ENCODE data around the gene DEF6.
A peak's percentile ranks its signal among the peaks of the same experiment; 100 is the strongest.

Gene DEF6

GRCh38 chr6:35309611-35310264 is 12.1 kb downstream of the DEF6 start:
- Histone ChIP-seq H3K4me3 (ENCODE audit: low read depth, low read length) (no peak overlapping the region), H2AFZ (ENCODE audit: low read length, unreplicated experiment) (no peak overlapping the region), H3K4me1 (ENCODE audit: control insufficient read depth, insufficient read depth, low read length, unreplicated experiment) (no peaks in the 10 kb centered on the region), H3K27ac (ENCODE audit: low read depth, low read length) (no peak overlapping the region), H3K27me3 (ENCODE audit: insufficient read depth, low read length) (no peaks in the 10 kb centered on the region), H3K79me2 (ENCODE audit: control insufficient read depth, insufficient read depth, low read length, unreplicated experiment) (no peaks in the 10 kb centered on the region), H3K36me3 (ENCODE audit: insufficient read depth, low read length) (no peaks in the 10 kb centered on the region)

DNA sequence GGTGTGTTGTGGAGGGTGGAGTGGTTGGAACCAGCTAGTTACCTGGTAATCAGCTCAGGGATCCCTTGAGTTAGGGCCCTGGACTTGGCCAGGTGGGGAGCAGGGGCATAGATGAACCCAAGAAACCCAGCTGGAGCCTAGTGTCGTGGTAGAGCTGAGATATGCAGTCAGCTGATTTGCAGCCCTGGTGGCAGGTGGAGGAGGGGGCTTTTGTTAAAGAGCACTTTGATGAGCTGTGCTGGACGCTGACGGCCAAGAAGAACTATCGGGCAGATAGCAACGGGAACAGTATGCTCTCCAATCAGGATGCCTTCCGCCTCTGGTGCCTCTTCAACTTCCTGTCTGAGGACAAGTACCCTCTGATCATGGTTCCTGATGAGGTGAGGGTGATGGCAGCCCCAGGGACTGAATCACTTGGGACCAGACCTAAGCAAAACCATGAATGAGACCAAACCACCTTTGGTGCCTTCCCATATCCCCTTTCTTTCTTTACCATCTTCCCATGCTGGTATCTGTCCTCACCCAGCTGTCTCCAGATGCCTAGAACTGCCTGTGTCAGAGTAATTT is 12.7 kb downstream of the DEF6 start:
- Histone ChIP-seq H3K27me3 (ENCODE audit: insufficient read depth, low read length) (no peaks in the 10 kb centered on the region), H2AFZ (ENCODE audit: low read length, unreplicated experiment) (no peak overlapping the region), H3K4me3 (ENCODE audit: low read depth, low read length) (no peak overlapping the region), H3K27ac (ENCODE audit: low read depth, low read length) (no peak overlapping the region), H3K4me1 (ENCODE audit: control insufficient read depth, insufficient read depth, low read length, unreplicated experiment) (no peaks in the 10 kb centered on the region), H3K79me2 (ENCODE audit: control insufficient read depth, insufficient read depth, low read length, unreplicated experiment) (no peaks in the 10 kb centered on the region), H3K36me3 (ENCODE audit: insufficient read depth, low read length) (no peaks in the 10 kb centered on the region)

GRCh38 chr6:35311390-35312075 is 13.9 kb downstream of the DEF6 start:
- H3K27ac ChIP-seq (ENCODE audit: low read depth, low read length) = no peak overlapping the region
- H3K36me3 ChIP-seq (ENCODE audit: insufficient read depth, low read length) = no peaks in the 10 kb centered on the region
- no peaks in the 10 kb centered on the region for H3K79me2 ChIP-seq (ENCODE audit: control insufficient read depth, insufficient read depth, low read length, unreplicated experiment)
- no peaks in the 10 kb centered on the region for H3K4me1 ChIP-seq (ENCODE audit: control insufficient read depth, insufficient read depth, low read length, unreplicated experiment)
- H2AFZ ChIP-seq (ENCODE audit: low read length, unreplicated experiment) = no peak overlapping the region
- H3K27me3 ChIP-seq (ENCODE audit: insufficient read depth, low read length) = peaks cover under 1% of the 10 kb centered on the region
- H3K4me3 ChIP-seq (ENCODE audit: low read depth, low read length) = no peak overlapping the region

- Histone ChIP-seq H2AFZ (ENCODE audit: low read length, unreplicated experiment) (no peak overlapping the region), H3K27me3 (ENCODE audit: insufficient read depth, low read length) (peaks cover 8% of the 10 kb centered on the region), H3K4me1 (ENCODE audit: control insufficient read depth, insufficient read depth, low read length, unreplicated experiment) (no peaks in the 10 kb centered on the region), H3K36me3 (ENCODE audit: insufficient read depth, low read length) (no peaks in the 10 kb centered on the region), H3K79me2 (ENCODE audit: control insufficient read depth, insufficient read depth, low read length, unreplicated experiment) (no peaks in the 10 kb centered on the region), H3K4me3 (ENCODE audit: low read depth, low read length) (no peak overlapping the region), H3K27ac (ENCODE audit: low read depth, low read length) (no peak overlapping the region)
Measured at GRCh38 chr6:35312076-35312800, 14.6 kb downstream of the DEF6 start.

DNA sequence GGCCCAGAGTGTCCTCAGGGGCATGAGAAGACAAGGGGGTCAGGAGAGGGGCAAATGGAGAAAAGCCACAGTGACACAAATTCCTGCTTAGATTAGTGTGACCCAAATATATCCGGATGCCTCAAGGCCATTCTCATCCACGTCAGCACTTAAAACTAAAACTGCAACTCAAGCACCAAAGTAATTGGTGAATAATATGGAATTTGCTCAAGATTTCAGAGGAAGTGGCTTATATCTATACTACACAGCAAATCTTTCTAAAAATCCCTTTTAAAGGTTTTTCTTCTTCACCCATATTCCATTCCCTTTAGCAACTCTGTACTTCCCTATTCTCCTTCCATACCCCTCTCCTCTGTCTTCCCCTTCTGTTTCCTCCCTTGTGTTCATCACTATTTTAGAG is 15.2 kb downstream of the DEF6 start:
- H3K27me3 ChIP-seq (ENCODE audit: insufficient read depth, low read length) = peaks cover 14% of the 10 kb centered on the region
- no peak overlapping the region for H3K4me3 ChIP-seq (ENCODE audit: low read depth, low read length)
- H3K79me2 ChIP-seq (ENCODE audit: control insufficient read depth, insufficient read depth, low read length, unreplicated experiment) = no peaks in the 10 kb centered on the region
- no peak overlapping the region for H3K27ac ChIP-seq (ENCODE audit: low read depth, low read length)
- H3K4me1 ChIP-seq (ENCODE audit: control insufficient read depth, insufficient read depth, low read length, unreplicated experiment) = no peaks in the 10 kb centered on the region
- no peaks in the 10 kb centered on the region for H3K36me3 ChIP-seq (ENCODE audit: insufficient read depth, low read length)
- H2AFZ ChIP-seq (ENCODE audit: low read length, unreplicated experiment) = no peak overlapping the region

DNA sequence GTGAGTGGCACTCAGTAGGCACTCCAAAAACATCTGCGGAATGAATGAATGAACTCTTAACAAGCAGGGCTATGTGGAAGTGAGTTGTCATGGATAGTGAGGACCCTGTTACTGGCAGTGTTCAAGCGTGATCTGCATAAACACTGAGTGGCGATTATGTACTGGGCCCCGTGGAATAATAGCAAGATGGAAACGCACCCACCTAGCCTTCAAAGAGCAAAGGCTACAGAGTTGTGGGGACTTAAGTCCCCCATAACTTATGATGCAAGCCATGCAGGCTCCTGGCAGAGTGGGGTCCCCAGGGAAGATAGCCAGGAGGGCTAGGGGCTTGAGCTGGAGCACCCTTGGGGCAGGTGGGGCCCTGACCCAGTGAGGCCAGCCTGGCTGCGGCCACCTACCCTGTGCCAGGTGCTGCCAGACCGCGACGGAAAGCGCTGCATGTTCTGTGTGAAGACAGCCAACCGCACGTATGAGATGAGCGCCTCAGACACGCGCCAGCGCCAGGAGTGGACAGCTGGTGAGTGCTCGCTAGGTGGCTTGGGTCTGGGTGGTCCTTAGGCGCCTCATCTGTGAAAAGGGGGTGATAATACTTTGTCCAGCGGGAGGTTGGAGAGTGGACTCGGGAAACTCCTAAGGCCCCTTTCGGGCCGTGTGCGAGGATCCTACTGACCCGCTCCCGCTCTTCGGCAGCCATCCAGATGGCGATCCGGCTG is 20.0 kb downstream of the DEF6 start:
- Histone ChIP-seq H2AFZ (ENCODE audit: low read length, unreplicated experiment) (peak overlapping the region; percentile 91), H3K4me1 (ENCODE audit: control insufficient read depth, insufficient read depth, low read length, unreplicated experiment) (no peaks in the 10 kb centered on the region), H3K27me3 (ENCODE audit: insufficient read depth, low read length) (peaks cover 15% of the 10 kb centered on the region), H3K79me2 (ENCODE audit: control insufficient read depth, insufficient read depth, low read length, unreplicated experiment) (no peaks in the 10 kb centered on the region), H3K36me3 (ENCODE audit: insufficient read depth, low read length) (no peaks in the 10 kb centered on the region), H3K4me3 (ENCODE audit: low read depth, low read length) (peak overlapping the region; percentile 81), H3K27ac (ENCODE audit: low read depth, low read length) (no peak overlapping the region)

- Histone ChIP-seq H3K27ac (ENCODE audit: low read depth, low read length) (no peak overlapping the region), H3K27me3 (ENCODE audit: insufficient read depth, low read length) (peaks cover 15% of the 10 kb centered on the region), H2AFZ (ENCODE audit: low read length, unreplicated experiment) (peak overlapping the region; percentile 91), H3K79me2 (ENCODE audit: control insufficient read depth, insufficient read depth, low read length, unreplicated experiment) (no peaks in the 10 kb centered on the region), H3K4me3 (ENCODE audit: low read depth, low read length) (peak overlapping the region; percentile 81), H3K4me1 (ENCODE audit: control insufficient read depth, insufficient read depth, low read length, unreplicated experiment) (no peaks in the 10 kb centered on the region), H3K36me3 (ENCODE audit: insufficient read depth, low read length) (no peaks in the 10 kb centered on the region)
Measured at GRCh38 chr6:35318196-35319171, 20.9 kb downstream of the DEF6 start.

DNA sequence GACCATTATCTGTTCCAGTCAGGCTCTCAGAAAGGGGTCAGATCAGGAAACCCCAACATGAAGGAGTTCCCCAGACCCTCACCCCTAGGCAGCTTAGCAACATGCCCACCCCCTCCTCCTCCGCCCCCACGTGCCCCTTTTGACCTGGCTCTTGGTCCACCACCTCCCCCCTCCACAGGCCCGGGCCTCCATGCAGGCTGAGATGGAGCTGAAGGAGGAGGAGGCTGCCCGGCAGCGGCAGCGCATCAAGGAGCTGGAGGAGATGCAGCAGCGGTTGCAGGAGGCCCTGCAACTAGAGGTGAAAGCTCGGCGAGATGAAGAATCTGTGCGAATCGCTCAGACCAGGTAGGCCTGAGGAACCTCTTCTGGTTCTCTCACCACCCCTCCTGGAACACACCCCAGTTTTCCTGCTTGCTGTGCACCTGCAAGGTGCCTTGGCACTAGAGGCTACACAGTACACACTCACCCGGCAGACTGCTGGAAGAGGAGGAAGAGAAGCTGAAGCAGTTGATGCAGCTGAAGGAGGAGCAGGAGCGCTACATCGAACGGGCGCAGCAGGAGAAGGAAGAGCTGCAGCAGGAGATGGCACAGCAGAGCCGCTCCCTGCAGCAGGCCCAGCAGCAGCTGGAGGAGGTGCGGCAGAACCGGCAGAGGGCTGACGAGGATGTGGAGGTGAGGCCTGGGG is 21.9 kb downstream of the DEF6 start:
- Histone ChIP-seq H3K36me3 (ENCODE audit: insufficient read depth, low read length) (no peaks in the 10 kb centered on the region), H2AFZ (ENCODE audit: low read length, unreplicated experiment) (no peak overlapping the region), H3K4me3 (ENCODE audit: low read depth, low read length) (no peak overlapping the region), H3K27me3 (ENCODE audit: insufficient read depth, low read length) (peaks cover 15% of the 10 kb centered on the region), H3K27ac (ENCODE audit: low read depth, low read length) (no peak overlapping the region), H3K79me2 (ENCODE audit: control insufficient read depth, insufficient read depth, low read length, unreplicated experiment) (no peaks in the 10 kb centered on the region), H3K4me1 (ENCODE audit: control insufficient read depth, insufficient read depth, low read length, unreplicated experiment) (no peaks in the 10 kb centered on the region)

DNA sequence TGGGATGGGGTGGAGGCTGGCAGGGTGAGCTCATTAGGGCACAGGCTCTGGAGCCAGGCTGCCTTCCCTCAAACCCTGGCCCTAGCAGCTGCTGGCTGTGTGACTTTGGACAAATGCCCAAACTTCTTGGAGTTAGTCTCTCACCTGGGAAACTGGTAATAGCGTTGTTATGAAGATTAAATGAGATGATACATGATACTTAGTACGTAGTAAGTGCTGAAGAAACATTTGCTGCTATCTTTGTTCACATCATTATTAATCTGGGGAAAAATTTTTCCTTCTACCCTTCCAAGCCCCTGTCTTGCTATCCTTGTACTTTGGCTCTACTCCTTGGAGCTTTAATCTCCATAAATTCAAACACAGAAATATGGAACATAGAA is 22.4 kb downstream of the DEF6 start:
- H3K27ac ChIP-seq (ENCODE audit: low read depth, low read length) = no peak overlapping the region
- H3K79me2 ChIP-seq (ENCODE audit: control insufficient read depth, insufficient read depth, low read length, unreplicated experiment) = no peaks in the 10 kb centered on the region

More for the DNA sequence above, 22.4 kb downstream of the DEF6 start:
- Histone ChIP-seq H3K4me3 (ENCODE audit: low read depth, low read length) (no peak overlapping the region), H3K36me3 (ENCODE audit: insufficient read depth, low read length) (no peaks in the 10 kb centered on the region), H3K4me1 (ENCODE audit: control insufficient read depth, insufficient read depth, low read length, unreplicated experiment) (no peaks in the 10 kb centered on the region), H3K27me3 (ENCODE audit: insufficient read depth, low read length) (peaks cover 15% of the 10 kb centered on the region), H2AFZ (ENCODE audit: low read length, unreplicated experiment) (no peak overlapping the region)

Measured in ACC112 (cell line).